Heart right ventricle (tissue), 16 donors: ENCODE results near the gene GRK5. TPM values are rescaled to one million over a fixed set of nuclear protein-coding genes. Genes with fewer than 3 reads are reported as not detected.

Source experiments
- ATAC-seq, 8 donors: fragments of 200-7000 bp; cut with Tn5 transposase; one replicate each; pipeline ENCODE4 v1.9.1; 2020; ENCODE audit warnings: mild to moderate bottlenecking in 8 of 8, moderate library complexity in 8 of 8, moderate number of reproducible peaks in 1 of 8
- DNase-seq, 2 donors: peaks; one replicate each; pipeline ENCODE4 v3.0.0-alpha.2; 2020
- H3K27ac ChIP-seq, 10 donors: fragments of 200-600 bp; sonication (generic) in 2 of 10; one replicate each; pipeline versions ENCODE4 v1.5.0 to v1.8.0; 2020 to 2022; ENCODE audit warnings: mild to moderate bottlenecking in 3 of 10
- H3K27me3 ChIP-seq, 7 donors: fragments of 200-600 bp; one replicate each; pipeline ENCODE4 v1.8.0; 2021 to 2022; ENCODE audit warnings: mild to moderate bottlenecking in 2 of 7
- H3K36me3 ChIP-seq, 9 donors: fragments of 200-600 bp; sonication (generic) in 1 of 9; one replicate each; pipeline versions ENCODE4 v1.5.0 to v1.8.0; 2020 to 2022; ENCODE audit warnings: mild to moderate bottlenecking in 2 of 9
- H3K4me1 ChIP-seq, 9 donors: fragments of 200-600 bp; sonication (generic) in 1 of 9; one replicate each; pipeline versions ENCODE4 v1.5.0 to v1.8.0; 2020 to 2022; ENCODE audit warnings: mild to moderate bottlenecking in 4 of 9
- H3K4me3 ChIP-seq, 10 donors: fragments of 200-600 bp; sonication (generic) in 2 of 10; one replicate each; pipeline versions ENCODE4 v1.5.0 to v1.8.0; 2020 to 2022; ENCODE audit warnings: mild to moderate bottlenecking in 7 of 10, moderate library complexity in 2 of 10
- H3K9me3 ChIP-seq, 11 donors: fragments of 200-600 bp in 10 of 11; sonication (generic) in 2 of 11; one replicate each; pipeline versions ENCODE4 v1.5.0 to v1.8.0; 2013 to 2022; ENCODE audit warnings: mild to moderate bottlenecking in 2 of 11, control low read depth in 1 of 11, moderate library complexity in 1 of 11
- WGBS, 2 donors: extraction: QIAGEN DNeasy Blood & Tissue Kit; methylation state at CpG; one replicate each; pipeline ENCODE4 v1.1.7; 2013; ENCODE audit warnings: inconsistent platforms in 1 of 2; 5-methylcytosine and 5-hydroxymethylcytosine counted together
- intact Hi-C, 10 donors: fragments of 100-400 bp; cut with DNase I; formaldehyde crosslinking; loops; one replicate each; pipeline versions ENCODE4 v1.11.1 to v1.14.2; 2022
- polyA plus RNA-seq, 2 donors: library from polyadenylated mRNA; stranded (reverse); fragments of 200-250 nt; gene quantifications; one replicate each; pipeline ENCODE4 v1.2.3, GENCODE V29; 2013
- total RNA-seq, 10 donors: library from RNA; stranded (reverse); fragmentation: NEBNext Ultra II Directional in 3 of 10; extraction: Animal tissue kit (Norgen Biotek cat#: 25700) in 3 of 10; gene quantifications; one replicate each; pipeline versions ENCODE4 v1.2.1 to v1.2.4, GENCODE V29; 2021 to 2023
- TF ChIP-seq, protein P1 (sequence below), 9 donors: fragments of 200-600 bp; sonication (generic) in 2 of 9; IDR thresholded peaks; one replicate each; pipeline versions ENCODE4 v1.5.0 to v1.8.0; 2021 to 2022; ENCODE audit warnings: antibody characterized with exemption in 9 of 9, mild to moderate bottlenecking in 5 of 9, moderate library complexity in 1 of 9
- donor health status: Arrhythmogenic right ventricular cardiomyopathy.
- donor health status: ischemic (EF 13 %, LVEDD 7.1; RV severe dilation, severe dysfunction).
- donor health status: healthy with polysubstance abuse.
- donor health status: DM: no; HTN: yes; CAD: no.
- donor health status: DM: no; HTN: no; CAD: no.
- donor health status: ischemic (EF 25% LVEDD 6.9; RV normal size, moderate dysfunction).
- donor health status: ischemic (EF 25% LVEDD 5.7; RV mildly dilated, moderate dysfunction).
- donor health status: healthy.
- donor health status: DM: yes; HTN: yes; CAD: no.
- donor health status: Ischemic cardiomyopathy.
- donor health status: ischemic (EF 35%, LVEDD 5.7; RV mildly dilated, moderate dysfunction).
- donor health status: nonischemic (EF 11% LVEDD 7.7; RV severe dilation, severe dysfunction).
- donor health status: DM: yes; HTN: yes; CAD: no.
- donor health status: PGD.
- donor health status: ischemic (EF 29% LVEDD 5.4; RV normal size, mild dysfunction).
- donor health status: nonischemic (EF 23%, LVEDD 6.1; RV moderate dilation, normal function).

The GRK5 gene
- total and polyA plus RNA-seq, 12 donors, result 11.8 to 80.5 (median 26.6) TPM

DNA sequence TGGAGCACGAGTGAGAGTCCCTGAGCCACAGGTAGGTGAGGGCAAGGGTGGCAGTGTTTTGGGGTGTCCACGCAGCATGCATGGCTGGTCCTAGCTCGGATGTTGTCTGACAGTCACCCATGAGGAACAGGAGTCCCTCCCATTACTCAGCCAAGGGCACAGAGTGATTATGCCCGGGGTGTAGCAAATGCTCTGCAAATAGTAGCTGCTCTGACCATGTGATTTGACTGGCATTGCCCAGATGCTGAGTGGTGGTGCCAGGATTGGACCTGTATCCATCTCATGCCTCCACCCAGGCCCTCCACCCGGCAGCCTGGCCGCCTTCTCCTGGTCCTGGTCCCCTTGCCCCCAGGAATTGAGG, 150.8 kb downstream of the GRK5 start:
- H3K4me3 ChIP-seq, result no peak overlapping the region
- ATAC-seq (peak; percentile 23 to 86 (median 72)), DNase-seq (peak in 1 of 2 donors; percentile 65)
- H3K4me1 ChIP-seq, result peaks cover 9 to 62% (median 36%) of the 10 kb centered on the region in 9 donors
- intact Hi-C loops, result no loop called here
- H3K9me3 ChIP-seq, result peaks cover 0 to 18% (median 2%) of the 10 kb centered on the region in 11 donors
- TF ChIP-seq, protein P1, sequence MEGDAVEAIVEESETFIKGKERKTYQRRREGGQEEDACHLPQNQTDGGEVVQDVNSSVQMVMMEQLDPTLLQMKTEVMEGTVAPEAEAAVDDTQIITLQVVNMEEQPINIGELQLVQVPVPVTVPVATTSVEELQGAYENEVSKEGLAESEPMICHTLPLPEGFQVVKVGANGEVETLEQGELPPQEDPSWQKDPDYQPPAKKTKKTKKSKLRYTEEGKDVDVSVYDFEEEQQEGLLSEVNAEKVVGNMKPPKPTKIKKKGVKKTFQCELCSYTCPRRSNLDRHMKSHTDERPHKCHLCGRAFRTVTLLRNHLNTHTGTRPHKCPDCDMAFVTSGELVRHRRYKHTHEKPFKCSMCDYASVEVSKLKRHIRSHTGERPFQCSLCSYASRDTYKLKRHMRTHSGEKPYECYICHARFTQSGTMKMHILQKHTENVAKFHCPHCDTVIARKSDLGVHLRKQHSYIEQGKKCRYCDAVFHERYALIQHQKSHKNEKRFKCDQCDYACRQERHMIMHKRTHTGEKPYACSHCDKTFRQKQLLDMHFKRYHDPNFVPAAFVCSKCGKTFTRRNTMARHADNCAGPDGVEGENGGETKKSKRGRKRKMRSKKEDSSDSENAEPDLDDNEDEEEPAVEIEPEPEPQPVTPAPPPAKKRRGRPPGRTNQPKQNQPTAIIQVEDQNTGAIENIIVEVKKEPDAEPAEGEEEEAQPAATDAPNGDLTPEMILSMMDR (IDR thresholded peaks at IDR 0.05), result no peak
- no peaks in the 10 kb centered on the region for H3K27me3 ChIP-seq
- peak overlapping the region in 8 of 10 donors; percentile 16 to 78 (median 39) for H3K27ac ChIP-seq
- 64 to 66% methylated on average over 6 of the region's 6 CpGs for WGBS, 2 donors
- peaks cover 0 to 4% (median 0%) of the 10 kb centered on the region in 9 donors for H3K36me3 ChIP-seq

DNA sequence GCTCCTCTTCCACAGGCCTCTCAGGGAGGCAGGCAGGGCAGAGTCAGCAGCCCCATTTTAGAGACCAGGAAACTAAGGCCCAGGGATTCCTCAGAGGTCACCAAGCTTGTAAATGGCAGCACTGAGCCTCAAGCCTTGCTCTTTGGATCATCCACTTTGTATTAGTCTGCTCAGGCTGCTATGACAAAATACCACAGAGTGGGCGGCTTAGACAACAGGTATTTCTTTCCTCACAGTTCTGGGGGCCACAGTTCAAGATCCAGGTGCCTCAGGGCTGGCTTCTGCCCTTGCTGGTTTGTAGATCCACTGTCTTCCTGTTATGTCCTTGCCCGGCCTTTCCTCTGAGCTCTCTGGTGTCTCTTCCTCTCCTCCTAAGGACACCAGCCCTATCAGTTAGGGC, 151.2 kb downstream of the GRK5 start:
- Histone ChIP-seq H3K36me3 (peaks cover 0 to 6% (median 0%) of the 10 kb centered on the region in 9 donors), H3K27ac (peak overlapping the region in 3 of 10 donors; percentile 32 to 53 (median 49)), H3K4me3 (no peak overlapping the region), H3K4me1 (peaks cover 9 to 58% (median 32%) of the 10 kb centered on the region in 9 donors), H3K9me3 (peaks cover 0 to 18% (median 2%) of the 10 kb centered on the region in 11 donors), H3K27me3 (no peaks in the 10 kb centered on the region)
- ATAC-seq (no peak), DNase-seq (no peak)
- intact Hi-C loops, result no loop called here
- WGBS, 2 donors, result 96 to 98% methylated on average over 2 of the region's 2 CpGs
- TF ChIP-seq, protein P1 (IDR thresholded peaks at IDR 0.05), result no peak

DNA sequence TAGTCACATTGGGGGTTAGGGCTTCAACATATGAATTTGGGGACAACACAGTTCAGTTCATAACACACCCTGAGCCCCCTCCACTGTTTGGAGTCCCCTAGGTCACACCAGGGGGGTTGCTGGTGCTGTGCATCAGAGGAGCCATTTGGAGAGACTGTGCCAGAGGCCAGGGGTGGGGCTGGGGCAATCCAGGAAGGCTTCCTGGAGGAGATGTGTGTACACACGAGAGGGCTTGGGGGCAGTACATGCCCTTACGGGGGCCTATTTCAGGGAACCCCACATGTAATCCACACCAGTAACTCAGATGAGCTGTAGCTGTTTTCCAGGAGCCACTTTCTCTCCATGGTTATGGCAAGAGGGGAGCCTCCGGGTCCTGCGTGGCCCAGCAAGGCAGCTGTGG, 151.7 kb downstream of the GRK5 start:
- intact Hi-C loops, result no loop called here
- Histone ChIP-seq H3K27me3 (no peaks in the 10 kb centered on the region), H3K36me3 (peaks cover 0 to 6% (median 0%) of the 10 kb centered on the region in 9 donors), H3K4me3 (no peak overlapping the region), H3K27ac (peak overlapping the region in 2 of 10 donors; percentile 49 to 53), H3K9me3 (peaks cover 0 to 18% (median 2%) of the 10 kb centered on the region in 11 donors), H3K4me1 (peaks cover 9 to 58% (median 29%) of the 10 kb centered on the region in 9 donors)
- TF ChIP-seq, protein P1 (IDR thresholded peaks at IDR 0.05), result no peak
- 96 to 97% methylated on average over 4 of the region's 4 CpGs for WGBS, 2 donors
- ATAC-seq (no peak), DNase-seq (no peak)

DNA sequence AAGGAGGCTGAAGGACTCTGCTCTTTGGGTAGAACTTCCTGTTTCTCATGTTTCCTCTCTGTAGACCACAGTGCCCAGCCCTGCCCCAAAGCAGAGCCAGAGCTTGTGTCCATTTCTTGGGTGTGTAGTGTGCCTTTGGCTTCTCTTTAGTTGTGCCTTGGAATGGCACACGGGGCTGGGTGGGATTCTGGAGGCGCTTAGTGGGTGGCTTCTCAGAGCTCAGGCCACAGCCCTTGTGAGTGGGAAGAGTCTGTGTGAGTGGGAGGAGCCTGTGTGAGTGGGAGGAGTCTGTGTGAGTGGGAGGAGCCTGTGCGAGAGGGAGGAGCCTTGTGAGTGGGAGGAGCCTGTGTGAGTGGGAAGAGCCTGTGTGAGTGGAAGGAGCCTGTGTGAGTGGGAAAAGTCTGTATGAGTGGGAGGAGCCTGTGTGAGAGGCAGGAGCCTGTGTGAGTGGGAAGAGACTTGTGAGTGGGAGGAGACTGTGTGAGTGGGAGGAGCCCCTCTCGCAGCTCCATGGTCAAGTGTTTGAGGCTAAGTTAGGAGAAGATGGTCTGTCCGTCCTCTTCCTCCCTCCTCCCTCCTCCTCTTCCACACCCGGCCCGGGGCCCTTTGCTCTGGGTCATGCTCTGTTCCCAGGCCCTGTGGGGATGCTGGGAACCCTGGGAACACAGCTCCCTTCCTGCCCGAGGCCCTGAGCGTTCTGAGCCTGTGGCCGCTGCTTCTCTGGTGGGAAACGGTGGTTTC, 153.0 kb downstream of the GRK5 start:
- 71 to 76% methylated on average over 9 to 11 of the region's 11 CpGs for WGBS, 2 donors
- peak overlapping the region in 9 of 10 donors; percentile 47 to 78 (median 59) for H3K27ac ChIP-seq
- peaks cover 0 to 6% (median 0%) of the 10 kb centered on the region in 9 donors for H3K36me3 ChIP-seq
- peaks cover 0 to 12% (median 2%) of the 10 kb centered on the region in 11 donors for H3K9me3 ChIP-seq
- TF ChIP-seq, protein P1 (IDR thresholded peaks at IDR 0.05), result no peak
- no peaks in the 10 kb centered on the region for H3K27me3 ChIP-seq
- H3K4me1 ChIP-seq, result peaks cover 20 to 71% (median 36%) of the 10 kb centered on the region in 9 donors
- no peak overlapping the region for H3K4me3 ChIP-seq
- ATAC-seq, result peak; percentile 29 to 59 (median 51)
- intact Hi-C loops, result no loop called here
- DNase-seq, result peak; percentile 65 to 68
